Activated CD4-positive, alpha-beta T cell treated with anti-CD3 and anti-CD28 coated beads for 36 hours (primary cell): ENCODE data around the gene PLEKHG5. TPM values are rescaled to one million over a fixed set of nuclear protein-coding genes. Genes with fewer than 3 reads are reported as not detected.
"Not testable (repeated sequence)": the region's sequence is repeated elsewhere in the genome, so short reads cannot be mapped to it uniquely, and the experiment has no call there.

ENCODE experiments used
- ATAC-seq: fragments of 200-7000 bp; cut with Tn5 transposase; one replicate; pipeline ENCODE4 v1.10.0; 2021; ENCODE audit warnings: mild to moderate bottlenecking, moderate library complexity
- CTCF ChIA-PET: fragments of 350-600 bp; sonication (Branson Sonifier 250); formaldehyde crosslinking; loops from one replicate; lab custom pipeline; 2021; ENCODE audit warnings: antibody characterized with exemption; lab: Charles Lee
- POLR2A ChIA-PET: fragments of 350-600 bp; sonication (Branson Sonifier 250); formaldehyde crosslinking; loops from one replicate; lab custom pipeline; 2021; ENCODE audit warnings: antibody characterized with exemption, inconsistent platforms; lab: Charles Lee
- DNase-seq: peaks from one replicate; pipeline ENCODE4 v3.0.0-alpha.2; 2020
- H3K27ac Mint-ChIP-seq: one replicate; pipeline ENCODE4 v1.8.0; 2021; ENCODE audit warnings: mixed read lengths
- H3K27me3 Mint-ChIP-seq: one replicate; pipeline ENCODE4 v1.8.0; 2021; ENCODE audit warnings: mixed read lengths
- H3K36me3 Mint-ChIP-seq: one replicate; pipeline ENCODE4 v1.8.0; 2021; ENCODE audit warnings: low read depth, mixed read lengths
- H3K4me1 Mint-ChIP-seq: one replicate; pipeline ENCODE4 v1.8.0; 2021; ENCODE audit warnings: mixed read lengths
- H3K4me3 Mint-ChIP-seq: one replicate; pipeline ENCODE4 v1.8.0; 2021; ENCODE audit warnings: mild to moderate bottlenecking, moderate library complexity, mixed read lengths
- H3K9me3 Mint-ChIP-seq: one replicate; pipeline ENCODE4 v1.8.0; 2021; ENCODE audit warnings: low read depth, mixed read lengths
- intact Hi-C, 2 experiments: fragments of 100-400 bp; cut with DNase I in 1 of 2; cut with micrococcal nuclease in 1 of 2; formaldehyde crosslinking; loops; one replicate each; pipeline versions ENCODE4 v1.14.2 to v1.15.1; 2022 to 2024; cut with DNase I, micrococcal nuclease
- total RNA-seq, 2 experiments: library from RNA; stranded (reverse); gene quantifications; one replicate each; pipeline ENCODE4 v1.2.3, GENCODE V29; 2021

Gene PLEKHG5
- total RNA-seq, 2 experiments from 2014 or later: 0.76 to 1.1 TPM

- H3K27me3 Mint-ChIP-seq: peaks cover 10% of the 10 kb centered on the region
- no peaks in the 10 kb centered on the region for H3K9me3 Mint-ChIP-seq
- H3K27ac Mint-ChIP-seq: peak overlapping the region; percentile 95
- peak; percentile 93 for DNase-seq
- H3K4me1 Mint-ChIP-seq: peaks cover 54% of the 10 kb centered on the region
- CTCF ChIA-PET: interaction anchor here (0.6 to 3.7 kb wide), 7 partner anchors 12 to 37 kb away, joined by 3 to 12 read pairs (median 4); no protein-coding TSS in a partner anchor
- POLR2A ChIA-PET: interaction anchor here (0.6 kb wide), 1 partner anchor 123 kb away, joined by 8 read pairs; no protein-coding TSS in a partner anchor
- intact Hi-C loops: loop anchor here in 1 of 2 experiments (1.0 to 10.0 kb wide), 3 partner anchors 67 to 466 kb away; partner anchors contain the start of genes ACOT7, CAMTA1 and NPHP4
- ATAC-seq: peak; percentile 85
- peaks cover 35% of the 10 kb centered on the region for H3K36me3 Mint-ChIP-seq
- H3K4me3 Mint-ChIP-seq: peak overlapping the region; percentile 69
Measured at GRCh38 chr1:6460301-6461050, 31.0 kb downstream of the PLEKHG5 start.

- peak; percentile 73 for DNase-seq
- POLR2A ChIA-PET: interaction anchor here (0.6 kb wide), 1 partner anchor 124 kb away, joined by 8 read pairs; no protein-coding TSS in a partner anchor
- CTCF ChIA-PET: interaction anchor here (0.6 to 3.7 kb wide), 7 partner anchors 13 to 37 kb away, joined by 3 to 12 read pairs (median 4); no protein-coding TSS in a partner anchor
- intact Hi-C loops: loop anchor here in 1 of 2 experiments (1.0 to 10.0 kb wide), 3 partner anchors 67 to 465 kb away; partner anchors contain the start of genes ACOT7, CAMTA1 and NPHP4
- H3K4me1 Mint-ChIP-seq: peaks cover 54% of the 10 kb centered on the region
- peak; percentile 49 for ATAC-seq
- H3K27ac Mint-ChIP-seq: peak overlapping the region; percentile 56
- peak overlapping the region; percentile 69 for H3K4me3 Mint-ChIP-seq
- peaks cover 35% of the 10 kb centered on the region for H3K36me3 Mint-ChIP-seq
- peaks cover 10% of the 10 kb centered on the region for H3K27me3 Mint-ChIP-seq
- no peaks in the 10 kb centered on the region for H3K9me3 Mint-ChIP-seq
Measured at GRCh38 chr1:6459850-6460265, 31.6 kb downstream of the PLEKHG5 start.

- H3K36me3 Mint-ChIP-seq: peaks cover 11% of the 10 kb centered on the region
- H3K4me3 Mint-ChIP-seq: no peak overlapping the region
- intact Hi-C loops: no loop called here
- DNase-seq: no peak
- CTCF ChIA-PET: interaction anchor here (0.7 to 1.0 kb wide), 2 partner anchors 28 to 34 kb away, joined by 3 read pairs; no protein-coding TSS in a partner anchor
- no peaks in the 10 kb centered on the region for H3K9me3 Mint-ChIP-seq
- peaks cover 24% of the 10 kb centered on the region for H3K27me3 Mint-ChIP-seq
- no peak for ATAC-seq
- peaks cover 33% of the 10 kb centered on the region for H3K4me1 Mint-ChIP-seq
- H3K27ac Mint-ChIP-seq: no peak overlapping the region
- POLR2A ChIA-PET: no interaction called here
Measured at GRCh38 chr1:6456800-6457466, 34.5 kb downstream of the PLEKHG5 start.

- H3K27ac Mint-ChIP-seq, H3K4me3 Mint-ChIP-seq, ATAC-seq, intact Hi-C loops, H3K9me3 Mint-ChIP-seq, DNase-seq, POLR2A ChIA-PET, H3K36me3 Mint-ChIP-seq: not testable (repeated sequence)
- CTCF ChIA-PET: interaction anchor here (1.8 kb wide), 1 partner anchor 33 kb away, joined by 6 read pairs; no protein-coding TSS in a partner anchor
- Mint-ChIP-seq H3K27me3 (peaks cover 25% of the 10 kb centered on the region), H3K4me1 (peaks cover 24% of the 10 kb centered on the region)
Measured at GRCh38 chr1:6455752-6456520, 35.5 kb downstream of the PLEKHG5 start.

GRCh38 chr1:6454856-6455751 is 36.4 kb downstream of the PLEKHG5 start:
- H3K27me3 Mint-ChIP-seq: peaks cover 32% of the 10 kb centered on the region
- POLR2A ChIA-PET: interaction anchor here (0.7 kb wide), 1 partner anchor 22 kb away, joined by 6 read pairs; no protein-coding TSS in a partner anchor
- H3K4me3 Mint-ChIP-seq: no peak overlapping the region
- peak; percentile 35 for ATAC-seq
- no peak overlapping the region for H3K27ac Mint-ChIP-seq
- CTCF ChIA-PET: interaction anchor here (0.6 to 1.8 kb wide), 6 partner anchors 15 to 209 kb away, joined by 3 to 6 read pairs (median 3); partner anchors contain the start of gene HES2
- H3K9me3 Mint-ChIP-seq: no peaks in the 10 kb centered on the region
- no peaks in the 10 kb centered on the region for H3K36me3 Mint-ChIP-seq
- intact Hi-C loops: no loop called here
- peaks cover 16% of the 10 kb centered on the region for H3K4me1 Mint-ChIP-seq
- peak; percentile 54 for DNase-seq

GRCh38 chr1:6453895-6454855 is 37.3 kb downstream of the PLEKHG5 start:
- intact Hi-C loops, H3K27ac Mint-ChIP-seq, DNase-seq, H3K9me3 Mint-ChIP-seq, H3K4me3 Mint-ChIP-seq, POLR2A ChIA-PET, H3K36me3 Mint-ChIP-seq, ATAC-seq: not testable (repeated sequence)
- peaks cover 40% of the 10 kb centered on the region for H3K27me3 Mint-ChIP-seq
- H3K4me1 Mint-ChIP-seq: peaks cover 14% of the 10 kb centered on the region
- CTCF ChIA-PET: interaction anchor here (0.6 to 1.8 kb wide), 4 partner anchors 14 to 208 kb away, joined by 3 to 6 read pairs (median 4); no protein-coding TSS in a partner anchor

- peaks cover 40% of the 10 kb centered on the region for H3K27me3 Mint-ChIP-seq
- intact Hi-C loops: no loop called here
- H3K27ac Mint-ChIP-seq: no peak overlapping the region
- DNase-seq (no peak), ATAC-seq (no peak)
- H3K4me1 Mint-ChIP-seq: peaks cover 19% of the 10 kb centered on the region
- no peak overlapping the region for H3K4me3 Mint-ChIP-seq
- CTCF ChIA-PET: interaction anchor here (0.8 to 3.9 kb wide), 2 partner anchors 12 to 39 kb away, joined by 3 to 17 read pairs; no protein-coding TSS in a partner anchor
- POLR2A ChIA-PET: no interaction called here
- no peaks in the 10 kb centered on the region for H3K9me3 Mint-ChIP-seq
- no peaks in the 10 kb centered on the region for H3K36me3 Mint-ChIP-seq
Measured at GRCh38 chr1:6450943-6451373, 40.5 kb downstream of the PLEKHG5 start.

GRCh38 chr1:6450486-6450885 is 41.0 kb downstream of the PLEKHG5 start:
- Mint-ChIP-seq H3K27me3 (peaks cover 42% of the 10 kb centered on the region), H3K4me1 (peaks cover 20% of the 10 kb centered on the region)
- intact Hi-C loops: not testable (repeated sequence)

GRCh38 chr1:6450005-6450450 is 41.4 kb downstream of the PLEKHG5 start:
- peaks cover 44% of the 10 kb centered on the region for H3K27me3 Mint-ChIP-seq
- CTCF ChIA-PET: interaction anchor here (0.8 to 3.9 kb wide), 4 partner anchors 11 to 88 kb away, joined by 3 to 17 read pairs (median 3); no protein-coding TSS in a partner anchor

More at GRCh38 chr1:6450486-6450885, 41.0 kb downstream of the PLEKHG5 start:
- H3K27ac Mint-ChIP-seq, H3K36me3 Mint-ChIP-seq, DNase-seq, POLR2A ChIA-PET, ATAC-seq, H3K4me3 Mint-ChIP-seq, H3K9me3 Mint-ChIP-seq: not testable (repeated sequence)
- CTCF ChIA-PET: interaction anchor here (0.8 to 3.9 kb wide), 2 partner anchors 12 to 40 kb away, joined by 3 to 17 read pairs; no protein-coding TSS in a partner anchor

More at GRCh38 chr1:6450005-6450450, 41.4 kb downstream of the PLEKHG5 start:
- Mint-ChIP-seq H3K36me3 (no peaks in the 10 kb centered on the region), H3K27ac (no peak overlapping the region), H3K4me1 (peaks cover 21% of the 10 kb centered on the region), H3K4me3 (no peak overlapping the region), H3K9me3 (no peaks in the 10 kb centered on the region)
- no peak for DNase-seq
- no peak for ATAC-seq
- intact Hi-C loops: no loop called here
- POLR2A ChIA-PET: no interaction called here
